GM18870 (cell line): ENCODE results near the gene SRC.

Source experiments
- ATAC-seq: cut with Tn5 transposase; IDR thresholded peaks from one replicate; pipeline ENCODE4 v1.9.1; 2021; ENCODE audit warnings: moderate library complexity; ENCODE audit not compliant: unreplicated experiment

The SRC gene

GRCh38 chr20:37379967-37380828 lies 34.3 kb downstream of the SRC start:
- no peak for ATAC-seq

- no peak for ATAC-seq
Observed at GRCh38 chr20:37380864-37381579, 35.1 kb downstream of the SRC start.

- no peak for ATAC-seq
Observed at GRCh38 chr20:37381621-37382471, 35.9 kb downstream of the SRC start.

- no peak for ATAC-seq
Observed at GRCh38 chr20:37382482-37383120, 36.7 kb downstream of the SRC start.

GRCh38 chr20:37383229-37383989 lies 37.5 kb downstream of the SRC start:
- no peak for ATAC-seq

GRCh38 chr20:37384683-37385174 lies 38.8 kb downstream of the SRC start:
- no peak for ATAC-seq

GRCh38 chr20:37385176-37385575 lies 39.2 kb downstream of the SRC start:
- ATAC-seq, result no peak

GRCh38 chr20:37385659-37386504 lies 39.9 kb downstream of the SRC start:
- ATAC-seq, result no peak

GRCh38 chr20:37386505-37387251 lies 40.7 kb downstream of the SRC start:
- no peak for ATAC-seq

- no peak for ATAC-seq
Observed at GRCh38 chr20:37387519-37388269, 41.8 kb downstream of the SRC start.

GRCh38 chr20:37388831-37389230 lies 42.9 kb downstream of the SRC start:
- no peak for ATAC-seq

- ATAC-seq, result no peak
Observed at GRCh38 chr20:37389241-37389747, 43.4 kb downstream of the SRC start.

- no peak for ATAC-seq
Observed at GRCh38 chr20:37389844-37390275, 43.9 kb downstream of the SRC start.

- no peak for ATAC-seq
Observed at GRCh38 chr20:37390503-37390890, 44.6 kb downstream of the SRC start.

- ATAC-seq, result no peak
Observed at GRCh38 chr20:37390891-37391525, 45.1 kb downstream of the SRC start.

GRCh38 chr20:37392441-37393195 lies 46.7 kb downstream of the SRC start:
- no peak for ATAC-seq
